Activated CD8-positive, alpha-beta T cell treated with anti-CD3 and anti-CD28 coated beads for 36 hours (primary cell): ENCODE data around the gene NLGN1. TPM values are rescaled to one million over a fixed set of nuclear protein-coding genes. Genes with fewer than 3 reads are reported as not detected.

ENCODE experiments used
- ATAC-seq: fragments of 200-7000 bp; cut with Tn5 transposase; one replicate; pipeline ENCODE4 v1.10.0; 2021; ENCODE audit warnings: mild to moderate bottlenecking, moderate library complexity
- CTCF ChIA-PET: fragments of 350-600 bp; sonication (Branson Sonifier 250); formaldehyde crosslinking; loops from one replicate; lab custom pipeline; 2021; ENCODE audit warnings: antibody characterized with exemption; lab: Charles Lee
- POLR2A ChIA-PET: fragments of 350-600 bp; sonication (Branson Sonifier 250); formaldehyde crosslinking; loops from one replicate; lab custom pipeline; 2021; ENCODE audit warnings: antibody characterized with exemption; lab: Charles Lee
- DNase-seq: peaks from one replicate; pipeline ENCODE4 v3.0.0-alpha.2; 2020
- H3K27ac Mint-ChIP-seq: one replicate; pipeline ENCODE4 v1.8.0; 2021; ENCODE audit warnings: mild to moderate bottlenecking, mixed read lengths
- H3K27me3 Mint-ChIP-seq: one replicate; pipeline ENCODE4 v1.8.0; 2021; ENCODE audit warnings: mixed read lengths
- H3K36me3 Mint-ChIP-seq: one replicate; pipeline ENCODE4 v1.8.0; 2021; ENCODE audit warnings: low read depth, mixed read lengths
- H3K4me1 Mint-ChIP-seq: one replicate; pipeline ENCODE4 v1.8.0; 2021; ENCODE audit warnings: low read depth, mixed read lengths
- H3K4me3 Mint-ChIP-seq: one replicate; pipeline ENCODE4 v1.8.0; 2021; ENCODE audit warnings: mild to moderate bottlenecking, moderate library complexity, mixed read lengths
- H3K9me3 Mint-ChIP-seq: one replicate; pipeline ENCODE4 v1.8.0; 2021; ENCODE audit warnings: mixed read lengths
- CTCF ChIP-seq: fragments of 200-600 bp; IDR thresholded peaks from one replicate; pipeline ENCODE4 v1.8.0; 2022; ENCODE audit warnings: antibody characterized with exemption, mild to moderate bottlenecking
- intact Hi-C: fragments of 100-400 bp; cut with micrococcal nuclease; formaldehyde crosslinking; loops from one replicate; pipeline ENCODE4 v1.10.0; 2022
- total RNA-seq, 2 experiments: library from RNA; stranded (reverse); gene quantifications; one replicate each; pipeline ENCODE4 v1.2.3, GENCODE V29; 2021

NLGN1 gene
- total RNA-seq, 2 experiments from 2014 or later, result not detected

- intact Hi-C loops, result no loop called here
These were observed 653.6 kb downstream of the NLGN1 start for GRCh38 chr3:174051191-174051590.

GRCh38 chr3:174058804-174059203 lies 661.3 kb downstream of the NLGN1 start:
- H3K27ac Mint-ChIP-seq, result no peak overlapping the region
- H3K27me3 Mint-ChIP-seq, result no peaks in the 10 kb centered on the region

More at GRCh38 chr3:174051191-174051590, 653.6 kb downstream of the NLGN1 start:
- H3K27me3 Mint-ChIP-seq, result no peaks in the 10 kb centered on the region
- TF ChIP-seq CTCF, result no peak
- H3K4me1 Mint-ChIP-seq, result no peaks in the 10 kb centered on the region
- ChIA-PET CTCF (no interaction called here), POLR2A (no interaction called here)
- H3K36me3 Mint-ChIP-seq, result no peaks in the 10 kb centered on the region
- H3K4me3 Mint-ChIP-seq, result no peak overlapping the region
- no peaks in the 10 kb centered on the region for H3K9me3 Mint-ChIP-seq
- no peak overlapping the region for H3K27ac Mint-ChIP-seq
- ATAC-seq, result no peak
- no peak for DNase-seq

GRCh38 chr3:174060431-174060830 lies 662.9 kb downstream of the NLGN1 start:
- TF ChIP-seq CTCF, result no peak
- POLR2A ChIA-PET, result no interaction called here
- no peaks in the 10 kb centered on the region for H3K27me3 Mint-ChIP-seq
- no peaks in the 10 kb centered on the region for H3K36me3 Mint-ChIP-seq
- no peak for DNase-seq
- intact Hi-C loops, result no loop called here
- no peak overlapping the region for H3K4me3 Mint-ChIP-seq
- no peak overlapping the region for H3K27ac Mint-ChIP-seq
- no peaks in the 10 kb centered on the region for H3K4me1 Mint-ChIP-seq
- H3K9me3 Mint-ChIP-seq, result peaks cover 2% of the 10 kb centered on the region
- CTCF ChIA-PET, result no interaction called here
- no peak for ATAC-seq

More at GRCh38 chr3:174058804-174059203, 661.3 kb downstream of the NLGN1 start:
- no peak for TF ChIP-seq CTCF
- Mint-ChIP-seq H3K4me1 (no peaks in the 10 kb centered on the region), H3K4me3 (no peak overlapping the region), H3K9me3 (peaks cover 2% of the 10 kb centered on the region), H3K36me3 (no peaks in the 10 kb centered on the region)
- ATAC-seq (no peak), DNase-seq (no peak)
- ChIA-PET CTCF (no interaction called here), POLR2A (no interaction called here)
- intact Hi-C loops, result no loop called here

- Mint-ChIP-seq H3K4me1 (no peaks in the 10 kb centered on the region), H3K36me3 (no peaks in the 10 kb centered on the region), H3K9me3 (peaks cover 3% of the 10 kb centered on the region), H3K4me3 (no peak overlapping the region), H3K27ac (no peak overlapping the region), H3K27me3 (no peaks in the 10 kb centered on the region)
- no peak for ATAC-seq
- CTCF ChIA-PET, result no interaction called here
- no peak for TF ChIP-seq CTCF
- intact Hi-C loops, result no loop called here
- POLR2A ChIA-PET, result no interaction called here
- DNase-seq, result no peak
These were observed 663.6 kb downstream of the NLGN1 start for GRCh38 chr3:174061162-174061561.

- H3K36me3 Mint-ChIP-seq, result no peaks in the 10 kb centered on the region
- peaks cover 3% of the 10 kb centered on the region for H3K9me3 Mint-ChIP-seq
- no peaks in the 10 kb centered on the region for H3K4me1 Mint-ChIP-seq
- H3K4me3 Mint-ChIP-seq, result no peak overlapping the region
- POLR2A ChIA-PET, result no interaction called here
- H3K27me3 Mint-ChIP-seq, result no peaks in the 10 kb centered on the region
- intact Hi-C loops, result no loop called here
- no peak for TF ChIP-seq CTCF
- no peak overlapping the region for H3K27ac Mint-ChIP-seq
- ATAC-seq, result no peak
- CTCF ChIA-PET, result no interaction called here
- no peak for DNase-seq
These were observed 664.2 kb downstream of the NLGN1 start for GRCh38 chr3:174061731-174062130.
